Measurements from ENCODE around the gene VEGFC.

VEGFC gene

GRCh38 chr4:176761872-176762271 lies 30.9 kb downstream of the VEGFC start:
- DNase-seq (ENCODE audit: low read depth) = no peak

GRCh38 chr4:176760471-176760870 lies 32.3 kb downstream of the VEGFC start:
- no peak for DNase-seq (ENCODE audit: low read depth)

GRCh38 chr4:176758731-176759130 lies 34.0 kb downstream of the VEGFC start:
- DNase-seq (ENCODE audit: low read depth) = no peak

GRCh38 chr4:176758323-176758722 lies 34.4 kb downstream of the VEGFC start:
- no peak for DNase-seq (ENCODE audit: low read depth)

- DNase-seq (ENCODE audit: low read depth) = no peak
Measured at GRCh38 chr4:176755613-176756012, 37.1 kb downstream of the VEGFC start.

- DNase-seq (ENCODE audit: low read depth) = no peak
Measured at GRCh38 chr4:176755001-176755400, 37.7 kb downstream of the VEGFC start.

- no peak for DNase-seq (ENCODE audit: low read depth)
Measured at GRCh38 chr4:176753049-176753448, 39.7 kb downstream of the VEGFC start.

GRCh38 chr4:176752191-176752749 lies 40.5 kb downstream of the VEGFC start:
- no peak for DNase-seq (ENCODE audit: low read depth)

GRCh38 chr4:176751061-176751460 lies 41.7 kb downstream of the VEGFC start:
- no peak for DNase-seq (ENCODE audit: low read depth)

- no peak for DNase-seq (ENCODE audit: low read depth)
Measured at GRCh38 chr4:176746846-176747245, 45.9 kb downstream of the VEGFC start.

- DNase-seq (ENCODE audit: low read depth) = no peak
Measured at GRCh38 chr4:176745902-176746301, 46.8 kb downstream of the VEGFC start.

GRCh38 chr4:176744091-176744490 lies 48.6 kb downstream of the VEGFC start:
- DNase-seq (ENCODE audit: low read depth) = no peak

GRCh38 chr4:176742211-176742610 lies 50.5 kb downstream of the VEGFC start:
- DNase-seq (ENCODE audit: low read depth) = no peak

GRCh38 chr4:176741253-176741652 lies 51.5 kb downstream of the VEGFC start:
- DNase-seq (ENCODE audit: low read depth) = no peak

- DNase-seq (ENCODE audit: low read depth) = no peak
Measured at GRCh38 chr4:176735300-176735699, 57.4 kb downstream of the VEGFC start.

- DNase-seq (ENCODE audit: low read depth) = no peak
Measured at GRCh38 chr4:176734461-176734860, 58.3 kb downstream of the VEGFC start.

- no peak for DNase-seq (ENCODE audit: low read depth)
Measured at GRCh38 chr4:176729489-176729888, 63.2 kb downstream of the VEGFC start.

GRCh38 chr4:176726803-176727202 lies 65.9 kb downstream of the VEGFC start:
- no peak for DNase-seq (ENCODE audit: low read depth)

- no peak for DNase-seq (ENCODE audit: low read depth)
Measured at GRCh38 chr4:176721459-176721858, 71.3 kb downstream of the VEGFC start.

- no peak for DNase-seq (ENCODE audit: low read depth)
Measured at GRCh38 chr4:176718881-176719280, 73.8 kb downstream of the VEGFC start.

- no peak for DNase-seq (ENCODE audit: low read depth)
Measured at GRCh38 chr4:176717237-176717636, 75.5 kb downstream of the VEGFC start.

GRCh38 chr4:176709417-176709816 lies 83.3 kb downstream of the VEGFC start:
- DNase-seq (ENCODE audit: low read depth) = no peak

- no peak for DNase-seq (ENCODE audit: low read depth)
Measured at GRCh38 chr4:176708771-176709311, 83.9 kb downstream of the VEGFC start.

GRCh38 chr4:176690716-176691115 lies 102.0 kb downstream of the VEGFC start:
- no peak for DNase-seq (ENCODE audit: low read depth)

Measured in activated T-helper 1 cell treated with Interleukin-2 at 50 U/mL for 16 hours (primary cell).